SU-DHL-6 (cell line): ENCODE results near the gene ZNF286A.
A peak's percentile ranks its signal among the peaks of the same experiment; 100 is the strongest.
"Not testable (repeated sequence)": the region's sequence is repeated elsewhere in the genome, so short reads cannot be mapped to it uniquely, and the experiment has no call there.

Experiments
- H2AFZ ChIP-seq: fragments of 200-600 bp; sonication (generic); 2 replicates; pipeline ENCODE4 v1.6.1; 2014; ENCODE audit warnings: low read depth, mild to moderate bottlenecking, moderate library complexity, mixed read lengths, antibody characterized with exemption, low read length; ENCODE audit not compliant: severe bottlenecking
- H3F3A ChIP-seq: fragments of 200-600 bp; shearing (Covaris generic); 2 replicates; pipeline ENCODE4 v1.6.0; 2016; ENCODE audit warnings: antibody characterized with exemption, mild to moderate bottlenecking; ENCODE audit not compliant: insufficient read depth
- H3K27ac ChIP-seq: fragments of 200-600 bp; sonication (generic); 2 replicates; pipeline ENCODE4 v1.5.1; 2016; ENCODE audit warnings: low read depth, mild to moderate bottlenecking, low read length, moderate library complexity, mixed read lengths
- H3K27me3 ChIP-seq: fragments of 200-600 bp; sonication (generic), shearing (Covaris generic); 2 replicates; pipeline ENCODE4 v1.6.0; 2014; ENCODE audit warnings: mild to moderate bottlenecking, low read length
- H3K36me3 ChIP-seq: fragments of 200-600 bp; sonication (generic); 2 replicates; pipeline ENCODE4 v1.6.1; 2014; ENCODE audit warnings: mild to moderate bottlenecking, low read length, mixed read lengths
- H3K4me2 ChIP-seq: fragments of 300-600, 200-600 bp; shearing (Covaris generic), sonication (generic); 2 replicates; pipeline ENCODE4 v1.6.0; 2014; ENCODE audit warnings: low read length, low read depth, mild to moderate bottlenecking; ENCODE audit not compliant: poor library complexity, severe bottlenecking
- H3K4me3 ChIP-seq: fragments of 200-600 bp; sonication (generic); 2 replicates; pipeline ENCODE4 v1.5.1; 2014; ENCODE audit warnings: antibody characterized with exemption, low read length, mild to moderate bottlenecking, mixed read lengths; ENCODE audit not compliant: insufficient read depth, poor library complexity, severe bottlenecking
- H3K79me2 ChIP-seq: fragments of 200-600 bp; sonication (generic); 2 replicates; pipeline ENCODE4 v1.6.1; 2014; ENCODE audit warnings: mild to moderate bottlenecking, low read length, moderate library complexity; ENCODE audit not compliant: insufficient read depth
- H3K9ac ChIP-seq: fragments of 200-600 bp; sonication (generic); 2 replicates; pipeline ENCODE4 v1.7.0; 2014; ENCODE audit warnings: mild to moderate bottlenecking, low read length
- H3K9me2 ChIP-seq: fragments of 200-600 bp; sonication (generic); replicated peaks from 2 replicates; pipeline ENCODE4 v1.6.1; 2014; ENCODE audit warnings: low read length; ENCODE audit not compliant: insufficient read depth
- H3K9me3 ChIP-seq: fragments of 200-600 bp; sonication (generic); 2 replicates; pipeline ENCODE4 v1.6.1; 2014; ENCODE audit warnings: low read length, mixed read lengths; ENCODE audit not compliant: insufficient read depth
- H4K20me1 ChIP-seq: fragments of 200-600 bp; sonication (generic); 2 replicates; pipeline ENCODE4 v1.6.1; 2014; ENCODE audit warnings: low read depth, mild to moderate bottlenecking, antibody characterized with exemption, low read length, moderate library complexity, mixed read lengths

Gene ZNF286A

DNA sequence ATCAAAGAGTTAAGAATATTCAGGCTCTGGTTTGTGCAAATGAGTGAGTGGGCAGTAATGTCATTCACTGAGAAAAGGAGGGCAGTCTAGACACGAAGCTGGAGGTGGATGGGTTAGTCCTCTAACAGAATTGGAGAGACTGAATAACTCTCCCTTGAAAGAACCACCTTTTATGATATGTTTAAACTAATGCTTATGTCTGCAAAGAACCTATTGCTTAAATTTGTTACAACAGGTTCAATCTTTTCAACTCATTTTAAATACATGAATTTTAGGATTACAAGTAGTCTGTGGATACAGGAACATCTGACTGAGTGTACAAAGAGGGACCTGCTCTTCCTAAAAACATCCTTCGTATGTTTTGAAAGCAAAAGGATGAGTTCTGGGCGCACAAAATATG, 585 bp upstream of the ZNF286A start:
- H4K20me1 ChIP-seq, H3K36me3 ChIP-seq, H3F3A ChIP-seq, H3K9me2 ChIP-seq, H3K27me3 ChIP-seq, H3K79me2 ChIP-seq, H3K9me3 ChIP-seq: not testable (repeated sequence)
- H2AFZ ChIP-seq = peak overlapping the region; percentile 61
- H3K4me3 ChIP-seq = peak overlapping the region; percentile 50
- peak overlapping the region; percentile 64 for H3K4me2 ChIP-seq
- H3K9ac ChIP-seq = peak overlapping the region; percentile 66
- H3K27ac ChIP-seq = peak overlapping the region; percentile 49; the same call in 1 of the 2 replicates

DNA sequence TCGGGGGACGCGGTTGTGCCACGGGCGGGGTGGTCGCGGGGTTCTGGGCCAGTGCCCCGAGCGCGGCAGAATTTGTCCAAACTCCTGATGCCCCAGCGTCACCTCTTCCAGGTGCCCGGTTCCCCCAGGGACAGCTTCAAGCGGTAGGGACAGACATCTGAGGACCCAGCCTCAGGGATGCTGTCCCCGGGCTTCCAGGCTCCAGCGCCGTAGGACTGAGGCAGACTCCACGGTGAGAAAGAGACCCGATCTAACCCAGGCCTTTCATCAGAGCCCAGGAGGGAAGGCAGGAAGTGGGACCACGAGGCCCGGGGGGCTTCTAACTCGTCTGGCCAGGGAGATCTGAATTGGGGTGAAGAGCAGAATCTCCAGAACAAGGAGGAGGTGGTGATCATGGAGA, 385 bp downstream of the ZNF286A start:
- not testable (repeated sequence) for H3K9me2 ChIP-seq, H3K79me2 ChIP-seq, H3F3A ChIP-seq, H3K27me3 ChIP-seq, H3K9me3 ChIP-seq, H3K36me3 ChIP-seq, H4K20me1 ChIP-seq
- H3K4me2 ChIP-seq = peak overlapping the region; percentile 48
- H3K9ac ChIP-seq = peak overlapping the region; percentile 66
- peak overlapping the region; percentile 58 for H3K4me3 ChIP-seq
- H3K27ac ChIP-seq = peak overlapping the region; percentile 40; the same call in 1 of the 2 replicates
- H2AFZ ChIP-seq = peak overlapping the region; percentile 77

DNA sequence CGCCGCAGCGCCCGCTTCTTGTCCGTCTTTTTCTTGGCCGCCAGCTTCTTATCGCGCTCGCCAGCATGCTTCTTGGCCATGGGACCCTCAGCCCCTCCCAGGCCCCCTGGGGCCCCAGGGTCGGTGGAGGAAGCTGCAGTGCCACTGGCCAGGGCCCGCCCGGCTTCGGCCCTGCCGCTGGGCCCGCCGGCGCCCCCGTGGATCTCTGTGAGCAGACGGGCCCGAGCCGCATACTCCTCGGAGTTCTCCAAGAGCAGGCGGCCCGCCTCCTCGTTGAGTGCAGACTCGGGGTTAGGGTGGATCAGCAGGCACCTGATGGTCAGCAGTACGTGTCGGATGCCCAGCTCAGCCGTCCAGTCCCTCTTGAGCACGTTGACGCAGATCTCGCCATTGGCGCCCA, 4.7 kb downstream of the ZNF286A start:
- not testable (repeated sequence) for H3K79me2 ChIP-seq, H3K4me3 ChIP-seq, H3K9ac ChIP-seq, H2AFZ ChIP-seq, H3F3A ChIP-seq, H3K9me2 ChIP-seq, H4K20me1 ChIP-seq, H3K27ac ChIP-seq, H3K4me2 ChIP-seq, H3K27me3 ChIP-seq
- peaks cover 12% of the 10 kb centered on the region; the same call in 1 of the 2 replicates for H3K9me3 ChIP-seq
- H3K36me3 ChIP-seq = peaks cover 35% of the 10 kb centered on the region

- not testable (repeated sequence) for H3K79me2 ChIP-seq, H3K9me2 ChIP-seq, H3K27me3 ChIP-seq, H2AFZ ChIP-seq, H4K20me1 ChIP-seq, H3K4me3 ChIP-seq, H3K27ac ChIP-seq, H3K4me2 ChIP-seq, H3F3A ChIP-seq, H3K9ac ChIP-seq
- Histone ChIP-seq H3K9me3 (peaks cover 12% of the 10 kb centered on the region; the same call in 1 of the 2 replicates), H3K36me3 (peaks cover 35% of the 10 kb centered on the region)
These were observed 5.3 kb downstream of the ZNF286A start for GRCh38 chr17:15704813-15705212.

GRCh38 chr17:15708879-15709278, 9.3 kb downstream of the ZNF286A start:
- H3K27me3 ChIP-seq, H3K27ac ChIP-seq, H3K9me2 ChIP-seq, H3K79me2 ChIP-seq, H3F3A ChIP-seq, H4K20me1 ChIP-seq, H2AFZ ChIP-seq, H3K4me3 ChIP-seq, H3K4me2 ChIP-seq, H3K9ac ChIP-seq: not testable (repeated sequence)
- Histone ChIP-seq H3K36me3 (peaks cover 39% of the 10 kb centered on the region), H3K9me3 (peaks cover 12% of the 10 kb centered on the region; the same call in 1 of the 2 replicates)

DNA sequence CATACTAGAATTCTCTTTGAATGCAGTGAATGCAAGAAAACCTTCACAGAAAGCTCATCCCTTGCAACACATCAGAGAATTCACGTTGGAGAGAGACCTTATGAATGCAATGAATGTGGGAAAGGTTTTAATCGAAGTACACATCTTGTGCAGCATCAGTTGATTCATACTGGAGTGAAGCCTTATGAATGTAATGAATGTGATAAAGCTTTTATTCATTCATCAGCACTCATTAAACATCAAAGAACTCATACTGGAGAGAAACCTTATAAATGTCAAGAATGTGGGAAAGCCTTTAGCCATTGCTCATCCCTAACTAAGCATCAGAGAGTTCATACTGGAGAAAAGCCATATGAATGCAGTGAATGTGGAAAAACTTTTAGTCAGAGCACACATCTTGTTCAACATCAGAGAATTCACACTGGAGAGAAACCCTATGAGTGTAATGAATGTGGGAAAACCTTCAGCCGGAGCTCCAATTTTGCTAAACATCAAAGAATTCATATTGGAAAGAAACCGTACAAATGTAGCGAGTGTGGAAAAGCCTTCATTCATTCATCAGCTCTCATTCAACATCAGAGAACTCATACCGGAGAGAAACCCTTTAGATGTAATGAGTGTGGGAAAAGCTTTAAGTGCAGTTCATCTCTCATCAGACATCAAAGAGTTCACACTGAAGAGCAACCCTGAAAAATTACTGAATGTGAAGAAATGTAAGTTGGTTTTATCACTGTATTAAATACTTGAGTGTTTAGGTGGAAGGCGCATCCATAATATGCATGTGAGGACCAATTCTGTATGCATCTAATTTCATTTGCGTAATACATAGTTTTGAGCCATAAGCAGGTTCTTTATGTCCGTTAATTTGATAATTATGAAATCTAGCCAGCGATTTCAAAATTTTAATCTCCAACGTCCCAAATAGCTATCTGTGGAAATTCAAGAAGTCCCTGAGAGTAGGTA, 17.3 kb downstream of the ZNF286A start:
- H3K9me2 ChIP-seq, H3F3A ChIP-seq, H3K9ac ChIP-seq, H3K36me3 ChIP-seq, H2AFZ ChIP-seq, H3K27ac ChIP-seq, H3K79me2 ChIP-seq, H4K20me1 ChIP-seq, H3K4me3 ChIP-seq, H3K9me3 ChIP-seq, H3K27me3 ChIP-seq, H3K4me2 ChIP-seq: not testable (repeated sequence)

- H3K4me3 ChIP-seq, H3K79me2 ChIP-seq, H3K27ac ChIP-seq, H3K27me3 ChIP-seq, H3K4me2 ChIP-seq, H3K9me3 ChIP-seq, H3K36me3 ChIP-seq, H4K20me1 ChIP-seq, H3F3A ChIP-seq, H3K9ac ChIP-seq, H2AFZ ChIP-seq, H3K9me2 ChIP-seq: not testable (repeated sequence)
These were observed 31.0 kb downstream of the ZNF286A start for GRCh38 chr17:15730535-15730934.

DNA sequence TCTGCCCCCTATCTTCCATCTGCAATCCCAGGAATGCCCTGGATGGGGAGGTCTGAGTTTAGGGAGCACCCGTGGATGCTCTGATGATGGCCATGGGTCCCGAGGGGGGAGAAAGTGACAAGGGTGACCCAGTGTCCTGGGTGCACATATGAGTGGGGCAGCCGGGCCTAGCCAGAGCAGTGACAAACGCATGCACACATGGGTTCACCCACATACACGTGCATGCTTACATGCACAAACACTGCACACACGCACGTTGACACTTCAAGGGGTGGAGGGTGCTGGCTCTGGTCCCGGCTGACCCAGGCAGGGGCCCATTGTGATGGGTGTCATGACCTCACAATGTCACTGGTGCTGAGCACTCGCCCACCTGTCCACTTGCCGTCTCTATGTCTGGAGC, 32.3 kb downstream of the ZNF286A start, which contains the start of gene TBC1D26:
TSS of gene TBC1D26 (plus strand) at position 384 of the 400 bp plus-strand sequence. CDS start 3,066 bp downstream, outside the sequence.
- H3K9ac ChIP-seq, H3K4me2 ChIP-seq, H4K20me1 ChIP-seq, H2AFZ ChIP-seq, H3K27ac ChIP-seq, H3K9me3 ChIP-seq, H3F3A ChIP-seq, H3K79me2 ChIP-seq, H3K36me3 ChIP-seq, H3K27me3 ChIP-seq, H3K4me3 ChIP-seq, H3K9me2 ChIP-seq: not testable (repeated sequence)
